AG04450 (cell line): Measurements from ENCODE around the gene DIP2B. TPM values are rescaled to one million over a fixed set of nuclear protein-coding genes. Genes with fewer than 3 reads are reported as not detected.

ENCODE experiments used
- CTCF ChIA-PET: fragments of 300-600, 350-600 bp; formaldehyde crosslinking; extraction: SDS; loops from one replicate; lab custom pipeline; 2022; ENCODE audit warnings: antibody characterized with exemption, inconsistent platforms; lab: Charles Lee
- POLR2A ChIA-PET: fragments of 350-600 bp; formaldehyde crosslinking; extraction: SDS; loops from one replicate; lab custom pipeline; 2021; ENCODE audit warnings: antibody characterized with exemption, inconsistent platforms; lab: Yijun Ruan, JAX
- DNase-seq: peaks from one replicate; pipeline ENCODE4 v3.0.0-alpha.2; 2011; ENCODE audit warnings: low read depth, low spot score
- H3K27ac ChIP-seq: one replicate; pipeline ENCODE4 v1.5.1; 2012; ENCODE audit warnings: low read depth, low read length, control low read depth
- H3K27me3 ChIP-seq: one replicate; pipeline ENCODE4 v1.6.0; 2012; ENCODE audit warnings: low read length; ENCODE audit not compliant: control insufficient read depth, insufficient read depth
- H3K4me3 ChIP-seq: 2 replicates; pipeline ENCODE4 v1.5.1; 2011; ENCODE audit warnings: mild to moderate bottlenecking, low read depth, low read length, control low read depth
- H3K9me3 ChIP-seq: 2 replicates; pipeline ENCODE4 v1.5.1; 2012; ENCODE audit warnings: low read length; ENCODE audit not compliant: control insufficient read depth, insufficient read depth
- polyA plus RNA-seq: library from polyadenylated mRNA; depleted of rRNA; stranded (reverse); fragments of >200 nt; gene quantifications from 2 replicates; pipeline ENCODE4 v1.2.3, GENCODE V29; 2011
- TF ChIP-seq, protein P1 (sequence below): IDR thresholded peaks from 2 replicates; pipeline ENCODE4 v1.5.1; 2011; ENCODE audit warnings: low read depth, low read length, control low read depth, inconsistent platforms

Gene DIP2B
- polyA plus RNA-seq, 1 experiment, result 22.0 TPM

GRCh38 chr12:50695961-50696360 is 191.2 kb downstream of the DIP2B start:
- POLR2A ChIA-PET, result no interaction called here
- CTCF ChIA-PET, result interaction anchor here (1.7 kb wide), 1 partner anchor 58 kb away, joined by 4 read pairs; no protein-coding TSS in a partner anchor
- Histone ChIP-seq H3K9me3 (no peaks in the 10 kb centered on the region), H3K4me3 (no peak overlapping the region), H3K27me3 (no peaks in the 10 kb centered on the region), H3K27ac (no peak overlapping the region)
- TF ChIP-seq, protein P1, sequence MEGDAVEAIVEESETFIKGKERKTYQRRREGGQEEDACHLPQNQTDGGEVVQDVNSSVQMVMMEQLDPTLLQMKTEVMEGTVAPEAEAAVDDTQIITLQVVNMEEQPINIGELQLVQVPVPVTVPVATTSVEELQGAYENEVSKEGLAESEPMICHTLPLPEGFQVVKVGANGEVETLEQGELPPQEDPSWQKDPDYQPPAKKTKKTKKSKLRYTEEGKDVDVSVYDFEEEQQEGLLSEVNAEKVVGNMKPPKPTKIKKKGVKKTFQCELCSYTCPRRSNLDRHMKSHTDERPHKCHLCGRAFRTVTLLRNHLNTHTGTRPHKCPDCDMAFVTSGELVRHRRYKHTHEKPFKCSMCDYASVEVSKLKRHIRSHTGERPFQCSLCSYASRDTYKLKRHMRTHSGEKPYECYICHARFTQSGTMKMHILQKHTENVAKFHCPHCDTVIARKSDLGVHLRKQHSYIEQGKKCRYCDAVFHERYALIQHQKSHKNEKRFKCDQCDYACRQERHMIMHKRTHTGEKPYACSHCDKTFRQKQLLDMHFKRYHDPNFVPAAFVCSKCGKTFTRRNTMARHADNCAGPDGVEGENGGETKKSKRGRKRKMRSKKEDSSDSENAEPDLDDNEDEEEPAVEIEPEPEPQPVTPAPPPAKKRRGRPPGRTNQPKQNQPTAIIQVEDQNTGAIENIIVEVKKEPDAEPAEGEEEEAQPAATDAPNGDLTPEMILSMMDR, result no peak
- no peak for DNase-seq

DNA sequence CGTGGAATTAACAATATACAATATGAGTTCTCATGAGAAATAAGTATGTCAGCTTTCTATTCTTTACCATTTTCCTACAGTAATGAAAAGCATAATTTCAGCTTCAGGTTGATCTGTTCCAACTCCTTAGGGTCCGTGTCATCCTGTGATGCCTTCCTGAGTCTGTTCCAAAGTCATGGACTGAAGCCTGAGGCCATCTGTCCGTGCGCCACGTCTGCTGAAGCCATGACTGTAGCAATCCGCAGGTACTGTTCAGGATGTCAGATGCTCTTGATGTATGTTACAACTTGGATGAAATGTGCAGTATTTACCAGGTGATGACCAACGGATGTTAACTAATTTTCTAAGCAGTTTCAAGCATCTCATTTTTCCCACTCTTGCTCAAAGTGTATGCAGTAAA is 192.1 kb downstream of the DIP2B start:
- no peak for DNase-seq
- no peak overlapping the region for H3K4me3 ChIP-seq
- ChIA-PET POLR2A (no interaction called here), CTCF (interaction anchor here (0.8 kb wide), 2 partner anchors 56 to 192 kb away, joined by 3 to 4 read pairs; partner anchors contain the start of gene DIP2B)
- H3K27ac ChIP-seq, result no peak overlapping the region
- H3K9me3 ChIP-seq, result no peaks in the 10 kb centered on the region
- no peaks in the 10 kb centered on the region for H3K27me3 ChIP-seq
- TF ChIP-seq, protein P1, result no peak

DNA sequence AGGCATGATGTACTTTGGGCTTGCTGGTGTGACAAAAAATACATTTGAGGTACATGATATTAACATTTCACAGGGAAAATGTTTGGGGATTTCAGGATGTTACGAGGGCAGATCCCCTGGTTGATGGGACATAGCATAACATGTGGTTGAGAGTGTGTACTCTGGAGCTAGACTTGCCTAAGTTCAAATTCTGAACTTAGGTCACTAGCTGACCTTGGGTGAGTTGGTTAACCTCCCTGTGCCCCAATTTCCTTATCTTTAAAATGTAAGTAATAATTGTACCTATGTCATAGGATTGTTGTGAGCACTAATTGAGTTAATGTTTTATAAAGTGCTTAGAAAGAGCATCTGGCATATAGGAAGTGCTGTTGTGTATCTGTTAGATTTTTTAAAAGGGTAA is 194.4 kb downstream of the DIP2B start:
- Histone ChIP-seq H3K9me3 (no peaks in the 10 kb centered on the region), H3K27ac (no peak overlapping the region), H3K27me3 (no peaks in the 10 kb centered on the region), H3K4me3 (no peak overlapping the region)
- ChIA-PET CTCF (interaction anchor here (0.9 to 1.4 kb wide), 2 partner anchors 36 to 195 kb away, joined by 3 to 4 read pairs; no protein-coding TSS in a partner anchor), POLR2A (no interaction called here)
- TF ChIP-seq, protein P1, result no peak
- DNase-seq, result no peak

- Histone ChIP-seq H3K9me3 (no peaks in the 10 kb centered on the region), H3K4me3 (no peak overlapping the region), H3K27ac (no peak overlapping the region), H3K27me3 (no peaks in the 10 kb centered on the region)
- CTCF ChIA-PET, result interaction anchor here (0.9 to 1.4 kb wide), 2 partner anchors 35 to 196 kb away, joined by 3 to 4 read pairs; no protein-coding TSS in a partner anchor
- TF ChIP-seq, protein P1, result no peak
- POLR2A ChIA-PET, result no interaction called here
- no peak for DNase-seq
Measured at GRCh38 chr12:50699940-50700339, 195.2 kb downstream of the DIP2B start.

DNA sequence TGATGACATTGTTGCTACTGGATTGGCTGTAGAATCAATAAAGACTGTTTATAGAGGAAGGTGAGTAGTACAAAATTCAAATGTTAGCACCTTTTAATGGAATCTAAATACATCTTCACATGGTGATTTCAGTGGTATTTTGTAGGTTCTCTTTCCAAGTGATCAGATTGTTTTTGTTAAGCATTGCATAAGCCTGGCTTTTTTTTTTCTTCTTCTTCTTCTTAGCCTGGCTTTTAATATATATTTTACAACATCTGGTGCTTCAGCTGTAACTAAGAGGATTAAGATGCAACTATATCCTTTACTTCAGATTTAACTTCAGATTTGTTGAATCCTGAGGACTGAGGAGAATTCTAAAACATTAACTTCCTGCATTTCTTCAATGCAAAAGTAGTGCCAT is 201.8 kb downstream of the DIP2B start:
- TF ChIP-seq, protein P1, result no peak
- no peak for DNase-seq
- Histone ChIP-seq H3K27ac (no peak overlapping the region), H3K9me3 (no peaks in the 10 kb centered on the region), H3K4me3 (no peak overlapping the region), H3K27me3 (no peaks in the 10 kb centered on the region)
- ChIA-PET CTCF (interaction anchor here (1.3 kb wide), 1 partner anchor 202 kb away, joined by 5 read pairs; the partner anchor contains the start of gene DIP2B), POLR2A (no interaction called here)
